ENCODE data around the gene CTSD.

CTSD gene

DNA sequence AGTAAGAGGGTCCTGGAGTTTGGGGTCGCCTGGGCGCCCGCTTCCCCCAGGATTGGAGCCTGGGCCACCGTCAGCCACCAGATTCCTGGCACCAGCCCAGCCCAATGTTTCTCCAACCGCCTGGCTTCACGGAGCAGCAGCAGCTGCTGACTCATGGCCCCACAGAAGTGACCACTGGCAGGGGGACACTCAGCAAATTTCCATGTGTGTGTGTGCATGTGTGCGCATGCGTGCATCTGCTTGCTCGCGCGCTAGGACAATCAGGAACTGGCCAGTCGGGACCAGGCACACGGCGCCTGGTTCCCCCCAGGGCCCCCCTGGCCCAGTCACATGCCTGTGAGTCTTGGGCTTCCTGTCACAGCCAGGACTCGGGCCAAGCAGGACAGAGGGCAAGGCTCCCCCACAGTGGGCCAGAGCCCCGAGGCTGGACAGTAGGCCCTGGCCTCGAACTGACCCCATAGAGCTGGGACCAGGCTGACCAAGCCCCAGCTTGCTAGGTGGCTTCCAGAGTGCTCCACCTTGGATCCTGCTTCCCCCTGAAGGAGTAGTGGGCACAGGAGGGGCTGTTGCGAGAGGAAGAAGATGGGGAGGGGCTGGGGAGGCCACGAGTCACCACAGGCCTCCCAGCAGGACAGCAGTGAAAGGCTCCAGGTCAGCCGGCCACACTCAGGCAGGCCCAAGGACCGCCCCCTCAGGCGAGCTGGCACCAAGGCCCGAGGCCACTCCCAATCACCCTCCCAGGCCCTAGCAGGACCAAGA, 3.2 kb downstream of the CTSD start:
- ATAC-seq (replicated peaks) (no peak), DNase-seq (no peak)
- Mint-ChIP-seq H3K27ac (peak overlapping the region; percentile 15 to 95), H3K4me3 (peak overlapping the region; percentile 77 to 87), H3K9me3 (no peaks in the 10 kb centered on the region), H3K36me3 (ENCODE audit: insufficient read depth) (peaks cover 31% of the 10 kb centered on the region), H3K27me3 (no peaks in the 10 kb centered on the region), H3K4me1 (ENCODE audit: low read depth in 2 of 2) (peaks cover 43 to 61% of the 10 kb centered on the region in 2 donors)

DNA sequence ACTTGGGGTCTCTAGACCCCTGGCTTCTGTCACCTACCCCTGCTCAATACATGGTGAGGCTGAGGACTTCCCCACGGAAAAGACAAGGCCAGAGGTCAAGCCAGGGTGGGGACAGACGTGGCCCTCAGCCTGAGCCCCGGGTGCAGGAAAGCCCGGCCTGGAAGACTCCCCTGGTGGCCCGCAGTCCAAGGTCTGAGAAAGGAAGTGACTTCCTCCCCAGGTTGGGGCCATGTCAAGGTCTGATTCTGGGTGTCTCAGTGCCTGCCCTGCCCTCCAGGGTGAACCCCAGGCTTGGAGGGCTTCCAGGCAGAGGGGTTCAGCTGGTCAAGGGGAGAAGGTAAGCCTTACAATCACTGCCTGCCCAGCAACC, 3.9 kb downstream of the CTSD start:
- Mint-ChIP-seq H3K4me1 (ENCODE audit: low read depth in 2 of 2) (peaks cover 46 to 62% of the 10 kb centered on the region in 2 donors), H3K4me3 (peak overlapping the region; percentile 55 to 87), H3K9me3 (no peaks in the 10 kb centered on the region), H3K36me3 (ENCODE audit: insufficient read depth) (peaks cover 31% of the 10 kb centered on the region), H3K27me3 (no peaks in the 10 kb centered on the region), H3K27ac (peak overlapping the region in 1 of 2 donors; percentile 95)
- ATAC-seq (replicated peaks), result no peak
- DNase-seq, result no peak

DNA sequence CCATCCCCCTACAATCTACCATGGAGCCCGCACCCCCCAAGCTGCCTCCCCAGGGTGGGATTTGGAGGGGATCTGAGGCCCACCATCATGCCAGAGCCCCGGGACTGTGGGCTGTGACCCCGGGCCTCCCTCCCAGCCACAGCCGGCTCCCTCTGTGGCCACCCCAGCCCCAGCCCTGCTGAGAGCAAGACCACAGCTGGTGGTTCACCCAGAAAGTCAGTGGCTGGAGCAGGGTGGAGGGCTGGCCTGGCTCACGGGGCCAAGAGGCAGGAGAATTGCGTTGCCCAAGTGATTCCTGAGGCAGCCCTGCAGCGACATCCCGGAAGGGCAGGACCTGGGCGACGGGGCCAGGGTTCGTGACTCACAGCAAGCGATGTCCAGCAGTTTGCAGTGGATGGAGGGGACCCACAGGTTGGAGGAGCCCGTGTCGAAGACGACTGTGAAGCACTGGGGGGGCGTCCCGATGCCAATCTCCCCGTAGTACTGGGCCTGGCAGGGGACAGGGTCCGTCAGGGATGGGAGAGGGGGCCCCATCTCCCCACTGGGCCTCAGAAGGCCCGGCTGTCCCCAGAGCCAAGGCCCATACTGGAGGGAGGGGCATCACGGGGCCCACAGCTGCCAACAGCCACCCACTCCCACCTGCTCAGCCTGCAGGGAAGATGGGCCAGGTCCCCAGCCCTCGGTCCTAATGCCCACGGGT, 4.4 kb downstream of the CTSD start:
- no peaks in the 10 kb centered on the region for H3K27me3 Mint-ChIP-seq
- H3K9me3 Mint-ChIP-seq, result no peaks in the 10 kb centered on the region
- no peak for ATAC-seq (replicated peaks)
- H3K36me3 Mint-ChIP-seq (ENCODE audit: insufficient read depth), result peaks cover 30% of the 10 kb centered on the region
- peak overlapping the region; percentile 81 to 87 for H3K4me3 Mint-ChIP-seq
- DNase-seq, result no peak
- peaks cover 51 to 62% of the 10 kb centered on the region in 2 donors for H3K4me1 Mint-ChIP-seq (ENCODE audit: low read depth in 2 of 2)
- peak overlapping the region; percentile 94 to 95 for H3K27ac Mint-ChIP-seq

DNA sequence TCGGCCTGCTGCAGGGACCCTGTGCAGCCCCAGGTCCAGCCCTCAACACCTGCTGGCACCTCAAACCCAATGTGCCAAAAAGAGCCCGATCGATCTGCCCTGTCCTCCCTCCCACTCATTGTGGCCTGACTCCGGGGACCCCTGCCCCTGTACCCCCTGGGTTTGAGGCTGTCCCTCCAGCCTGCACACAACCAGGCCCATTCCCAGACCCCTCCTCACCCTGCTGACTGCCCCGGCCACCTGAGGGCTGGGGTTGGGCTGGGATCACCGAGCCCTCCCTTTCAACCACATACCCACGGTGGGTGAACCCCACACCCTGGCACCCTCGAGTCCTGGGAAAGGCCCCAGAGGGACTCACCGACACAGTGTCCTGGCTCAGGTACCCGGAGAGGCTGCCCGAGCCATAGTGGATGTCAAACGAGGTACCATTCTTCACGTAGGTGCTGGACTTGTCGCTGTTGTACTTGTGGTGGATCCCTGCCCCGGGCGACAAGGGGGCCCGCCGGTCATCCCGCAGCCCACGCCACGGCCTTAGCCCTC, 5.0 kb downstream of the CTSD start:
- H3K4me1 Mint-ChIP-seq (ENCODE audit: low read depth in 2 of 2), result peaks cover 51 to 60% of the 10 kb centered on the region in 2 donors
- no peaks in the 10 kb centered on the region for H3K27me3 Mint-ChIP-seq
- H3K27ac Mint-ChIP-seq, result peak overlapping the region; percentile 94 to 95
- H3K4me3 Mint-ChIP-seq, result peak overlapping the region; percentile 81 to 87
- ATAC-seq (replicated peaks), result no peak
- H3K36me3 Mint-ChIP-seq (ENCODE audit: insufficient read depth), result peaks cover 29% of the 10 kb centered on the region
- DNase-seq, result no peak
- no peaks in the 10 kb centered on the region for H3K9me3 Mint-ChIP-seq

DNA sequence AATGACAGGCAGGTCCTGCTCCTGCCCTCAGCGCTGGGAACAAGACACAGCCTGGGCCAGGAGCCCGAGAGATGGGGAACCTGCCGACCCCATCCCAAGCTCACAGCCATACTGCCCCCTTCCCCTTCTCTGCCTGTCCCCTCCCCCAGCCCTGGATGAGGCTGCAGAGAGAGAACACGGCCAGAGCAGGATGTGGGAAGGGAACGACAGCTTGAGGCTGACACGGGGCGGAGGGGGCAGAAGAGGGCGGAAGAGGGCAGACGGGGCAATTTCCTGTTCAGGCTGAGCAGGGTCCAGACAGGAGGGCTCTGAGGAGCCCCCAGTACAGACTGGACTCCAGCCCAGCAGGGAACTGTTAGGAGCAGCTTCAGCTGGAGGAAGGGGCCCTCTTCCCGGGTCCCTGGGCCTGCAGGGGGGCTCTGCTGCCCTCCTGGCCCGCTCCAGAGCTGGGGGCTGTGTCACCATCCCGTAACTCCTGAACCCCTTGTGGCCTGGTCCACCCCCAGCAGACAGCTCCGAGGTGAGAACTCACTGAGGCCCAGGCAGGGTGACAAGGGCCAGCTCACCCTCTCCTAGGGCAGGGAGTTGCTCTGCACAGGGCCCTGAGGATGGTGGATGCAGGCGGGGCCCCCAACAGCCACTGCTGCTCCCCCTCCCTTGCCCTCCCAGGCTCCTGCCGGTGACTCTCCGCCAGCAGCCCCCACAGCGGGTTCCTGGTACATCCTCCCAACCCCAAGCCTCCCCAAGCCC, 5.7 kb downstream of the CTSD start:
- H3K27ac Mint-ChIP-seq, result peak overlapping the region; percentile 94 to 95
- DNase-seq, result peak; percentile 43 to 58 (median 54)
- peak overlapping the region; percentile 81 to 87 for H3K4me3 Mint-ChIP-seq
- H3K36me3 Mint-ChIP-seq (ENCODE audit: insufficient read depth), result peaks cover 29% of the 10 kb centered on the region
- ATAC-seq (replicated peaks), result peak; percentile 85
- H3K27me3 Mint-ChIP-seq, result no peaks in the 10 kb centered on the region
- H3K4me1 Mint-ChIP-seq (ENCODE audit: low read depth in 2 of 2), result peaks cover 51 to 61% of the 10 kb centered on the region in 2 donors
- H3K9me3 Mint-ChIP-seq, result no peaks in the 10 kb centered on the region

DNA sequence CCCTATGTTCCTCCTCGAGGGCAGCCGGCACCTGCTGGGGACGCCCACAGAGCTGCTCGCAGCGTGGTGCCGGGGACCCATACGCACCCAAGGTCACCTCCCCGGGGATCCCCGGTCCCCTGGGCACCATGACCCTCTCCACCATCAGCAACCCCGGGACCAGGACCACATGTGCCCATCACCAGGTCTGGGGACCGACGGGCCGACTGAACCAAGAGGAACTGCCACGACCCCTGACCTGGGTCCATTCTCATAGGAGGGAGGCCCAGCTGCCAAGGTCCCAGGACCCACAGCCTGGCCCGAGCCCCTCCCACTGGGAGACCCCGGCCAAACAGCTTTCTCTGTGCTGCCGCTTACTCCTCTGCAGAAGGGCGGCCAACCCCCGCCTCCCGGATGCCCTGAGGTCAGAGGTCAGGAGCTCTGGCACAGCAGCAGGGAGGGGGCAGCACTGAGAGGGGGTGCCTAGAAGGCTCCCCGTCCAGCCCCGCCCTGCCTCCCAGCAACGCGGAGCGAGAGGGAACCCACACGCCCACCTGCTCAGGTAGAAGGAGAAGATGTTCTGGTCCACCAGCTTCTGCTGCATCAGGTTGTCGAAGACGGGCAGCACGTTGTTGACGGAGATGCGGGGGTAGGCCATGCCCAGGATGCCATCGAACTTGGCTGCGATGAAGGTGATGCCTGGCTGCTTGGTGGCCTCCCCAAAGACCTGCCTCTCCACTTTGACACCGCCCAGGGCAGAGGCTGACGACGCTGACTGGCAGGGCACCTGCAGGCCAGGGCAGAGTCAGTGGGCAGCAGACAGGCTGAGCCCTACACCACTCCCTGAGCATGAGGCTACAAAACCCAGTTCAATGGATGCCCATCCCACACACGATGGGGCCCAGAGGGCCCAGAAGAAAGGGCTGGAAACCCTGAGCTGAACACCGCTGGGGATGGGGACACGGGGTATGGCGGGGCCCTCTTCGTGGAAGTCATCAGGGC, 6.6 kb downstream of the CTSD start:
- Mint-ChIP-seq H3K27ac (peak overlapping the region; percentile 94 to 95), H3K4me3 (peak overlapping the region; percentile 81 to 87), H3K27me3 (no peaks in the 10 kb centered on the region), H3K4me1 (ENCODE audit: low read depth in 2 of 2) (peaks cover 43 to 53% of the 10 kb centered on the region in 2 donors), H3K9me3 (no peaks in the 10 kb centered on the region), H3K36me3 (ENCODE audit: insufficient read depth) (peaks cover 27% of the 10 kb centered on the region)
- DNase-seq (no peak), ATAC-seq (replicated peaks) (no peak)

DNA sequence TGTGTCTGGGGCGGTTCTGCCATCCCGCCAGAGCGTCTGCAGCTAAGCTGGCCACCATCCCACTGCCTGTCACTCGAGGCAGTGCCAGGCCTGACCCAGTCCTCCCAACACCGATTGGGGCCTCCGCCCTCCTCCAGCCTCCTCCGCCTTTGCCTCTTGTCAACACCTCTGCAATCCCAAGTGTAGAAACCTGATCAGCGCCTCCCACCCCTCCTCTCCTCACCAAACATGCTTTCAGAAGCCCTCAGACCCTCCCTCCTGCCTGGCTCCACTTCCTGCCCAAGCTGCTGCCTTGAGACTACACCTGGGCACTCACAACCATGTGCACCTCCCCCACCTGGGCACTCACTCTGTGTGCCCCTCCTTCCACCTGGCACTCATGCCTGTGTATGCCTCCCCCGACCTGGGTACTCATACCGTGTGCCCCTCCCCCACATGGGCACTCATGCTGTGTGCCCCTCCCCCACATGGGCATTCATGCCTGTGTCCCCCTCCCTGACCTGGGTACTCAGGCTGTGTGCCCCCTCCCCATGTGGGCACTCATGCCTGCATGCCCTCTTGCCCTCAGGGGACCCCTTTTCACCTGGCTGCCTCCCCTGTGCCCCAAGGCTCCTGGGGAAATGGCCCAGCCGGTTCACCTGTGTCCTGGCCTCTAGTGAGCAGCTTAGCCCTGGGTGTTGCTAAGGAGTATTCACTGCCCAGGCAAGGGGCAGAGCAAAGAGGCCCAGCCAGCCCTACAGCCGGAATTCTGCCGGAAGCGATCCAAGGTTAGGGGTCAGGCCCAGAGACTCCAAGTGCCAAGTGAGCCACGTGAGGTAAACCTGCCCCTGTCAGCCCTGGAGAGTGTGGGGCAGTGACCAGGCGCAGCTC, 7.8 kb downstream of the CTSD start:
- Mint-ChIP-seq H3K4me3 (peak overlapping the region; percentile 46 to 87), H3K36me3 (ENCODE audit: insufficient read depth) (peaks cover 29% of the 10 kb centered on the region), H3K27ac (peak overlapping the region in 1 of 2 donors; percentile 71), H3K4me1 (ENCODE audit: low read depth in 2 of 2) (peaks cover 36 to 46% of the 10 kb centered on the region in 2 donors), H3K9me3 (no peaks in the 10 kb centered on the region), H3K27me3 (peaks cover 0 to under 1% of the 10 kb centered on the region in 2 donors)
- DNase-seq, result no peak
- ATAC-seq (replicated peaks), result no peak

DNA sequence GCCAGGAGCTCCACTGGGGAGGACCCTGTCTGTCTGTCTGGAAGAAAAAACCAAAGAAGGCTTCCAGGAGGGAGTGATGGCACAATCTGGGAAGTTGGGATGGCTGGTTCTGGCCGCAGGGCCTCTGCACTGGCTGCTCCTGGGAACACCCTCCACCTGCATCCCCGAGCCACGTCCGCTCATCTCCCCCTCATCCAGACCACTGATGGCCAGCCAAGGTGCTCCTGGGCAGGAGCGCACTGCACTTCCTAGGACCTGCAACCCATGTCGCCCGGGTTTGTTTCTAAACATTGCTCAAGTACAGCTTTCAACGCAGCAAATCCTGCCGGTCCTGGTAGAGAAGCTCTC, 8.4 kb downstream of the CTSD start:
- ATAC-seq (replicated peaks) (no peak), DNase-seq (no peak)
- Mint-ChIP-seq H3K9me3 (no peaks in the 10 kb centered on the region), H3K27me3 (peaks cover 5 to 7% of the 10 kb centered on the region in 2 donors), H3K4me1 (ENCODE audit: low read depth in 2 of 2) (peaks cover 39 to 47% of the 10 kb centered on the region in 2 donors), H3K4me3 (peak overlapping the region in 1 of 2 donors; percentile 87), H3K27ac (peak overlapping the region in 1 of 2 donors; percentile 71), H3K36me3 (ENCODE audit: insufficient read depth) (peaks cover 25% of the 10 kb centered on the region)

DNA sequence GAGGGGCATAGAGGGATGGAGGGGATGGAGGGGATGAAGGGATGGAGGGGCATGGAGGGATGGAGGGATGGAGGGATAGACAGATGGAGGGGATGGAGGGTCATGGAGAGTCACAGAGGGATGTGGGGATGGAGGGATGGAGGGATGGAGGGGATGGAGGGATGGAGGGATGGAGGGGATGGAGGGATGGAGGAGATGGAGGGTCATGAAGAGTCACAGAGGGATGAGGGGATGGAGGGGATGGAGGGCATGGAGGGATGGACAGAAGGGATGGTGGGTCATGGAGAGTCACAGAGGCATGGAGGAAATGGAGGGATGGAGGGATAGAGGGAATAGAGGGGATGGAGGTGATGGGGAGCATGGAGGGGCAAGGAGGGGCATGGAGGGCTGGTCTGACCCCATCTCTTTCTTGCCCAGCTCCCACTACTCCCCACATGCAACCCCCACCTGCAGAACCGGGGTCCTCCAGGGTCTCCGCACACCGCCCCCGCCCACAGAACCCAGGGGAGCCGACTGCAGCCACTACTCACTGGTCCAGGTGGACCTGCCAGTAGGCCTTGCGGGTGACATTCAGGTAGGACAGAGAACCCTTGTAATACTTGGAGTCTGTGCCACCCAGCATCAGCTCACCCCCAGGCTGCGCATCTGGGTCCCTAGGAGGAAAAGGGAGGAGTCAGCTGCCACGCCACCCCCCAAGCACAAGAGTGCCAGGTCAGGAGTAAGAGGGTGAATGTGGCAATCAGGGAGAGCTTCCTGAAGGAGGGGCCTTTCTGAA, 9.2 kb downstream of the CTSD start:
- ATAC-seq (replicated peaks) (no peak), DNase-seq (no peak)
- H3K27ac Mint-ChIP-seq, result peak overlapping the region in 1 of 2 donors; percentile 25
- H3K36me3 Mint-ChIP-seq (ENCODE audit: insufficient read depth), result peaks cover 25% of the 10 kb centered on the region
- peak overlapping the region in 1 of 2 donors; percentile 36 for H3K4me3 Mint-ChIP-seq
- H3K9me3 Mint-ChIP-seq, result no peaks in the 10 kb centered on the region
- H3K27me3 Mint-ChIP-seq, result peaks cover 13 to 14% of the 10 kb centered on the region in 2 donors
- peaks cover 47 to 51% of the 10 kb centered on the region in 2 donors for H3K4me1 Mint-ChIP-seq (ENCODE audit: low read depth in 2 of 2)

DNA sequence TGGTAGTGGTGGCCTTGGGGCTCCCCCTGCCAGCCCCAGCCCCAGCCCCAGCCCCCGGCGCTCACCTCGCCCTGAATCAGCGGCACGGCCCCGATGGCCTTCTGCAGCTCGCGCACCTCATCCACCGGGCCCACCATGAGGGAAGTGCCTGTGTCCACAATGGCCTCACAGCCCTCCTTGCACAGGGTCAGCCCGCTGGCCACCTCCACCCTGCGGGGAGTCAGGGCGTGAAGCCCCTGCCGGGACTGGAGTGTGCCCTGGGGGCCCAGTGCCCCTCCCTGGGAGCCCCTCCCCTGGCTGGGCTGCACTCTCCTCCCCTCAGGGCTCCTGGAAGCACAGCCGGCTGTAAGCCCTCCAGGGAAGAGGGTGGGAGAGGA, 9.8 kb downstream of the CTSD start:
- Mint-ChIP-seq H3K4me1 (ENCODE audit: low read depth in 2 of 2) (peaks cover 47 to 49% of the 10 kb centered on the region in 2 donors), H3K27me3 (peaks cover 13 to 19% of the 10 kb centered on the region in 2 donors), H3K4me3 (no peak overlapping the region), H3K27ac (no peak overlapping the region), H3K9me3 (no peaks in the 10 kb centered on the region), H3K36me3 (ENCODE audit: insufficient read depth) (peaks cover 25% of the 10 kb centered on the region)
- DNase-seq (no peak), ATAC-seq (replicated peaks) (no peak)

DNA sequence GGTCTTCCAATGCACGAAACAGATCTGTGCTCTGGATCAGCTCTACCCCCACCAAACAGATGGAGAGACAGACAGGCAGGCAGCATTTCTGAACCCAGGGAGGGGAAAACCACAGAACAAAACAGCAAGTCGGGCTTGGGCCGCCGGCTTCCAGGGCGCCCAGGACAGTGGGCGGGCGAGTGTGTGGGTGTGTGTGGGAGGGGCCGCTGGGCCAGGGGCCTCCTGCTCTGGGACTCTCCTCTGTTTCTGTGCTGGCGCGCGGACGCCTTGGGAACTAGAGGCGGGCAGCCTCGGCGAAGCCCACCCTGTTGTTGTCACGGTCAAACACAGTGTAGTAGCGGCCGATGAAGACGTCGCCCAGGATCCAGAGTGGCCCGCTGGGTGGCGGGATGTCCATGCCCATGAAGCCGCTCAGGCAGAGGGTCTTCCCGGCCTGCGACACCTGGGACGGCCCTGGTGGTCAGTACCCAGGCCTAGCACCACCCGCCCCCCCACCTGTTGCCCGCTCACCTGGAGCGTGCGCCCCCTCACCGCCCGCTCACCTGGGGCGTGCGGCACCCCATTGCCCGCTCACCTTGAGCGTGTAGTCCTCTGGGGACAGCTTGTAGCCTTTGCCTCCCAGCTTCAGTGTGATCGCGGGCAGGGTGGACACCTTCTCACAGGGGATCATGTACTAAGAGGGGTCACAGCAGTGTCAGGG, 10.3 kb downstream of the CTSD start:
- H3K36me3 Mint-ChIP-seq (ENCODE audit: insufficient read depth), result peaks cover 25% of the 10 kb centered on the region
- H3K4me3 Mint-ChIP-seq, result no peak overlapping the region
- H3K9me3 Mint-ChIP-seq, result no peaks in the 10 kb centered on the region
- peak overlapping the region in 1 of 2 donors; percentile 70 for H3K27ac Mint-ChIP-seq
- peaks cover 13 to 19% of the 10 kb centered on the region in 2 donors for H3K27me3 Mint-ChIP-seq
- ATAC-seq (replicated peaks), result no peak
- H3K4me1 Mint-ChIP-seq (ENCODE audit: low read depth in 2 of 2), result peaks cover 41 to 45% of the 10 kb centered on the region in 2 donors
- no peak for DNase-seq

Measured in effector memory CD8-positive, alpha-beta T cell (primary cell).